ENCODE measurements around the gene USP35.

- TF ChIP-seq CTCF (IDR thresholded peaks at IDR 0.05; ENCODE audit: low read depth, low read length) (no peak), POLR2A (IDR thresholded peaks at IDR 0.05; ENCODE audit: extremely low read depth, insufficient read length) (no peak)
Observed at GRCh38 chr11:78150346-78150745, 38.4 kb upstream of the USP35 start.

Measured in NB4 (cell line).